K562 (cell line): ENCODE data around the gene LHCGR. TPM values are rescaled to one million over a fixed set of nuclear protein-coding genes. Genes with fewer than 3 reads are reported as not detected.

Source experiments
- ATAC-seq: fragments of 200-7000 bp; cut with Tn5 transposase; 3 replicates; pipeline ENCODE4 v1.9.1; 2020; ENCODE audit warnings: moderate library complexity
- BruUV-seq: library from RNA; stranded (reverse); fragments of 400-500 nt; replicated peaks from 2 replicates; lab custom pipeline; 2021; lab: Mats Ljungman, UMichigan
- CTCF ChIA-PET: fragments of 300-600 bp; formaldehyde crosslinking; extraction: SDS; loops from one replicate; lab custom pipeline; 2021; ENCODE audit warnings: low intra/inter-chr PET ratio; lab: Yijun Ruan, JAX
- POLR2A ChIA-PET: fragments of 300-600, 350-650 bp; sonication (Branson Sonifier 250); formaldehyde crosslinking; extraction: SDS; loops from one replicate; lab custom pipeline; 2021; ENCODE audit warnings: antibody characterized with exemption, inconsistent platforms; lab: Yijun Ruan, JAX
- DNase-seq, 4 experiments: peaks; one replicate each; pipeline versions ENCODE4 v3.0.0 to v3.0.0-alpha.2; 2011 to 2018; ENCODE audit warnings: low spot score in 3 of 4, mixed read lengths in 3 of 4; ENCODE audit errors: extremely low read depth in 1 of 4
- FAIRE-seq: peaks from 2 replicates; lab custom pipeline; 2011; peaks lifted over from hg19 to GRCh38; lab: Jason Lieb, UNC
- H2AFZ ChIP-seq: 2 replicates; pipeline ENCODE4 v1.6.0; 2011; ENCODE audit warnings: low read depth, low read length, control low read depth, inconsistent platforms
- H3K27ac ChIP-seq: fragments of 200-600 bp; 3 replicates; pipeline ENCODE4 v1.8.0; 2011; ENCODE audit warnings: low read depth, mild to moderate bottlenecking, control low read depth, inconsistent platforms, low read length, moderate library complexity, mixed read lengths; ENCODE audit errors: extremely low read depth
- H3K27me3 ChIP-seq, 2 experiments: fragments of 300-600 bp in 1 of 2; 2 replicates in 1 of 2; 3 replicates in 1 of 2; pipeline versions ENCODE4 v1.6.0 to v1.8.0; 2011; ENCODE audit warnings: inconsistent platforms in 2 of 2, low read length in 2 of 2, mild to moderate bottlenecking in 1 of 2, mixed read lengths in 1 of 2, moderate library complexity in 1 of 2; ENCODE audit not compliant: control insufficient read depth in 2 of 2, insufficient read depth in 2 of 2
- H3K36me3 ChIP-seq: fragments of 300-600 bp; 3 replicates; pipeline ENCODE4 v1.8.0; 2011; ENCODE audit warnings: mild to moderate bottlenecking, low read length, inconsistent platforms; ENCODE audit not compliant: control insufficient read depth, insufficient read depth
- H3K4me1 ChIP-seq, 2 experiments: fragments of 200-600 bp in 1 of 2; replicated peaks in 1 of 2; 2 replicates in 1 of 2; 3 replicates in 1 of 2; pipeline versions ENCODE4 v1.5.1 to v1.8.0; 2011; ENCODE audit warnings: inconsistent platforms in 2 of 2, low read length in 2 of 2, mild to moderate bottlenecking in 1 of 2, mixed read lengths in 1 of 2, moderate library complexity in 1 of 2; ENCODE audit not compliant: control insufficient read depth in 2 of 2, insufficient read depth in 2 of 2
- H3K4me2 ChIP-seq: 2 replicates; pipeline ENCODE4 v1.6.1; 2011; ENCODE audit warnings: low read length, control low read depth, inconsistent platforms, mixed read lengths; ENCODE audit not compliant: insufficient read depth
- H3K4me3 ChIP-seq: fragments of 200-600 bp; sonication (generic), shearing (Covaris generic); 2 replicates; pipeline ENCODE4 v1.5.1; 2016; ENCODE audit warnings: control low read depth, inconsistent platforms
- H3K79me2 ChIP-seq: fragments of 200-600 bp; 3 replicates; pipeline ENCODE4 v1.8.0; 2011; ENCODE audit warnings: low read length, inconsistent platforms; ENCODE audit not compliant: control insufficient read depth, insufficient read depth
- H3K9ac ChIP-seq, 2 experiments: 2 replicates each; pipeline versions ENCODE4 v1.6.0 to v1.6.1; 2011; ENCODE audit warnings: low read depth in 2 of 2, low read length in 2 of 2, control low read depth in 1 of 2, inconsistent platforms in 1 of 2, mild to moderate bottlenecking in 1 of 2, mixed read lengths in 1 of 2; ENCODE audit not compliant: insufficient read depth in 1 of 2
- H3K9me1 ChIP-seq: one replicate; pipeline ENCODE4 v1.6.0; 2011; ENCODE audit warnings: inconsistent platforms, mild to moderate bottlenecking, low read length, moderate library complexity; ENCODE audit not compliant: control insufficient read depth, insufficient read depth
- H3K9me3 ChIP-seq: replicated peaks from 2 replicates; pipeline ENCODE4 v1.5.1; 2011; ENCODE audit warnings: low read depth, low read length, inconsistent platforms; ENCODE audit not compliant: control insufficient read depth, insufficient read depth
- H4K20me1 ChIP-seq: replicated peaks from 2 replicates; pipeline ENCODE4 v1.6.1; 2011; ENCODE audit warnings: low read length, inconsistent platforms, mixed read lengths; ENCODE audit not compliant: control insufficient read depth, insufficient read depth
- BRD9 ChIP-seq: fragments of 450-650 bp; IDR thresholded peaks from 2 replicates; pipeline ENCODE4 v1.6.1; 2018; ENCODE audit warnings: low read depth; ENCODE audit not compliant: partially characterized antibody
- FOXK1 ChIP-seq: sonication (generic); formaldehyde crosslinking; IDR thresholded peaks from 2 replicates; pipeline ENCODE4 v1.8.0; 2022; ENCODE audit warnings: missing genetic modification reagents, mild to moderate bottlenecking, borderline replicate concordance
- GTF2A2 ChIP-seq: IDR thresholded peaks from 2 replicates; pipeline ENCODE4 v1.6.1; 2016; ENCODE audit warnings: mild to moderate bottlenecking, missing genetic modification characterization, missing compliant biosample characterization
- HDAC6 ChIP-seq: IDR thresholded peaks from 2 replicates; pipeline ENCODE4 v1.6.1; 2012; ENCODE audit warnings: low read depth, mild to moderate bottlenecking, control low read depth, inconsistent platforms, low read length, moderate library complexity
- JUND ChIP-seq, 2 experiments: IDR thresholded peaks; 2 replicates in 1 of 2; 3 replicates in 1 of 2; pipeline ENCODE4 v1.6.1; 2011; ENCODE audit warnings: borderline replicate concordance in 2 of 2, low read depth in 2 of 2, low read length in 2 of 2, improper control_type of control experiment in 1 of 2, missing biosample characterization in 1 of 2, missing genetic modification characterization in 1 of 2, missing genetic modification reagents in 1 of 2
- MEIS2 ChIP-seq: fragments of 450-650 bp; IDR thresholded peaks from 2 replicates; pipeline ENCODE4 v1.6.1; 2014; ENCODE audit warnings: mild to moderate bottlenecking; ENCODE audit not compliant: partially characterized antibody
- NONO ChIP-seq, 2 experiments: fragments of 200-400 bp in 1 of 2; fragments of 450-650 bp in 1 of 2; formaldehyde crosslinking in 1 of 2; IDR thresholded peaks; 2 replicates each; pipeline ENCODE4 v1.6.1; 2017; ENCODE audit warnings: low read depth in 2 of 2, mild to moderate bottlenecking in 2 of 2, moderate library complexity in 2 of 2, low read length in 1 of 2
- NR1H2 ChIP-seq: sonication (generic); formaldehyde crosslinking; IDR thresholded peaks from 2 replicates; pipeline ENCODE4 v1.4.0; 2020; ENCODE audit warnings: mild to moderate bottlenecking, missing genetic modification reagents
- NR2C1 ChIP-seq, 2 experiments: fragments of 450-650 bp; IDR thresholded peaks; 2 replicates each; pipeline ENCODE4 v1.6.1; 2017; ENCODE audit warnings: mild to moderate bottlenecking in 2 of 2, antibody characterized with exemption in 1 of 2, inconsistent platforms in 1 of 2, missing compliant biosample characterization in 1 of 2, missing genetic modification characterization in 1 of 2
- SIRT6 ChIP-seq: IDR thresholded peaks from one replicate; pipeline ENCODE4 v1.6.1; 2012; ENCODE audit warnings: low read depth, mild to moderate bottlenecking, control low read depth, inconsistent platforms, low read length, moderate library complexity
- SMARCE1 ChIP-seq: fragments of 450-650 bp; IDR thresholded peaks from 2 replicates; pipeline ENCODE4 v1.7.1; 2016; ENCODE audit warnings: mild to moderate bottlenecking
- TCF7L2 ChIP-seq: fragments of 150-350 bp; IDR thresholded peaks from 2 replicates; pipeline ENCODE4 v1.6.1; 2016; ENCODE audit warnings: low read depth, mild to moderate bottlenecking, low read length, moderate library complexity
- ZBTB17 ChIP-seq: fragments of 450-650 bp; formaldehyde crosslinking; IDR thresholded peaks from 2 replicates; pipeline ENCODE4 v1.4.0; 2020; ENCODE audit warnings: mild to moderate bottlenecking
- ZNF121 ChIP-seq: sonication (generic); formaldehyde crosslinking; conservative IDR thresholded peaks from 2 replicates; pipeline ENCODE4 v1.8.0; 2022; ENCODE audit warnings: missing genetic modification reagents
- ZNF324 ChIP-seq: fragments of 250-450 bp; sonication (Bioruptor Pico); IDR thresholded peaks from 2 replicates; pipeline ENCODE4 v1.4.0; 2020; ENCODE audit warnings: mild to moderate bottlenecking
- WGBS: fragments of 100-300 bp; shearing (Covaris generic); methylation state at CpG from one replicate; pipeline ENCODE4 v1.1.6; 2016; ENCODE audit warnings: low coverage, mixed read lengths; ENCODE audit not compliant: insufficient coverage; ENCODE audit errors: missing lambda C conversion rate; 5-methylcytosine and 5-hydroxymethylcytosine counted together
- in situ Hi-C: fragments of 300-500 bp; cut with MboI; formaldehyde crosslinking; loops from 4 replicates; pipeline ENCODE4 v1.15.0; 2018; ENCODE audit warnings: inconsistent platforms, mixed read lengths
- intact Hi-C: fragments of 100-400 bp; cut with micrococcal nuclease; formaldehyde crosslinking; loops from 2 replicates; pipeline ENCODE4 v1.14.2; 2022
- polyA plus RNA-seq, 8 experiments: library from polyadenylated mRNA; depleted of rRNA in 4 of 8; stranded (reverse) in 5 of 8; unstranded in 3 of 8; fragments of >200 nt; fragmentation: Nextera tagmentation in 2 of 8; fragmentation: Illumina TruSeq in 1 of 8; extraction: Ambion mirVana in 2 of 8; extraction: Trizol in 1 of 8; gene quantifications; 2 replicates each; pipeline versions ENCODE4 v1.2.1 to v1.2.3, GENCODE V29; 2011 to 2014; ENCODE audit warnings: inconsistent platforms in 1 of 8, missing spikeins in 1 of 8
- total RNA-seq, 7 experiments: library from RNA; depleted of rRNA in 6 of 7; stranded (reverse); fragments of >200 nt in 6 of 7; fragmentation: Illumina TruSeq in 2 of 7; extraction: Trizol in 2 of 7; gene quantifications; 2 replicates each; pipeline versions ENCODE4 v1.2.1 to v1.2.3, GENCODE V29; 2011 to 2021; ENCODE audit warnings: low replicate concordance in 1 of 7
- TF ChIP-seq, protein P1 (sequence below): sonication (generic); formaldehyde crosslinking; IDR thresholded peaks from 2 replicates; pipeline ENCODE4 v1.4.0; 2020; ENCODE audit warnings: mild to moderate bottlenecking, missing genetic modification reagents
- TF ChIP-seq, protein P2 (sequence below): fragments of 200-800 bp; sonication (Bioruptor generic); IDR thresholded peaks from 2 replicates; pipeline ENCODE4 v1.6.1; 2017; ENCODE audit warnings: missing genetic modification characterization, missing compliant biosample characterization

Gene LHCGR
- total and polyA plus RNA-seq, 9 of the 15 experiments (the other 6 are each of a cell fraction or from before 2014, with no cell fraction given): not detected

DNA sequence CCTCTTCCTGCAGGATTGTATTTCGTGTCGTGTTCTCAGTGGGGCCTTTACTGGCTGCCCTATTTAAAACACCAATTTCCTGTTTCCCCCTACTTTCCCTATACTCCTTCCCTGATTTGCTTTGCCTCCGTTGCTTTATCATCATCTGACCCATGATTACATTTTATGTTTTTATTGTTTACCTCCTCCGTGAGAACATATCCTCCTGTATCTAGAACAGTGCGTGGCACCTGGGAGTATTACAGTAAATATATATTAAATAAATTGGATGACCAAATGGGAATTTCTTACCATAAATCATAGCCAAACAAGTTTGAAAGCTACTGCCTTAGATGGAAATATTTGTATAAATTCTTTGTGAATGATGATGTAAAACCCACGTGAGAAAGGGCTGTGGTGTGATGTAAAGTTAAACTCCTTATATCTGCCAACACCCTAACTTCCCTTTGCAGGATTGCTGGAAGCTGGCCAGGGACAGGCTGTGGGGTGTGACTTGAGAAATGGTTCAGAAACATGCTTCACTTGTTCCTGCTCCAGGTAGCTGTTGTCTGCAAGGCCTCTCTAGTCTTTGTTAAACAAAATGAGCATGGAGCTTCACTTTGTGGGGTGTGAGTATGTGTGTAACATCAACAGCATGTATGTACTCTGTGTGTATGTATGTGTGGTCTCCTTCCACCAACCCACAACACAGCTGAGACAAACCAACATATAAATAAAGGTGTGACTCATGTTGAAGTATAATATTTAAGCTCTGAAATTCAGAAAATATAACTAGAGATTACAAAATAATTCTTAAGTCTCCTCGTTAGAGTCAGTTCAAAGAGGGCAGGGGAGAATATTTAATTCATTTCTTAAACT lies 40.3 kb downstream of the LHCGR start:
- in situ Hi-C loops (no loop called here), intact Hi-C loops (no loop called here)
- no peak overlapping the region for H3K9ac ChIP-seq
- no peaks in the 10 kb centered on the region for H3K27me3 ChIP-seq
- WGBS: 10% methylated on average over 7 of the region's 7 CpGs
- peak in 1 of 4 experiments; percentile 6 for DNase-seq
- H3K4me2 ChIP-seq: no peak overlapping the region
- H3K79me2 ChIP-seq: no peaks in the 10 kb centered on the region
- no peaks in the 10 kb centered on the region for H3K9me1 ChIP-seq
- H3K27ac ChIP-seq: no peak overlapping the region
- H2AFZ ChIP-seq: no peak overlapping the region
- no peak overlapping the region for H3K4me3 ChIP-seq
- ATAC-seq: no peak; the same call in 2 of the 3 replicates
- no peaks in the 10 kb centered on the region for H3K36me3 ChIP-seq
- ChIA-PET POLR2A (interaction anchor here (1.4 kb wide), 1 partner anchor 14 kb away, joined by 4 read pairs; no protein-coding TSS in a partner anchor), CTCF (no interaction called here)
- no TSS peak for BruUV-seq
- FAIRE-seq: no peak
- peaks cover 0 to 24% of the 10 kb centered on the region in 2 experiments; a peak in 2 of 5 replicates for H3K4me1 ChIP-seq
- no peaks in the 10 kb centered on the region for H3K9me3 ChIP-seq
- no peaks in the 10 kb centered on the region for H4K20me1 ChIP-seq
- TF ChIP-seq, protein P1, sequence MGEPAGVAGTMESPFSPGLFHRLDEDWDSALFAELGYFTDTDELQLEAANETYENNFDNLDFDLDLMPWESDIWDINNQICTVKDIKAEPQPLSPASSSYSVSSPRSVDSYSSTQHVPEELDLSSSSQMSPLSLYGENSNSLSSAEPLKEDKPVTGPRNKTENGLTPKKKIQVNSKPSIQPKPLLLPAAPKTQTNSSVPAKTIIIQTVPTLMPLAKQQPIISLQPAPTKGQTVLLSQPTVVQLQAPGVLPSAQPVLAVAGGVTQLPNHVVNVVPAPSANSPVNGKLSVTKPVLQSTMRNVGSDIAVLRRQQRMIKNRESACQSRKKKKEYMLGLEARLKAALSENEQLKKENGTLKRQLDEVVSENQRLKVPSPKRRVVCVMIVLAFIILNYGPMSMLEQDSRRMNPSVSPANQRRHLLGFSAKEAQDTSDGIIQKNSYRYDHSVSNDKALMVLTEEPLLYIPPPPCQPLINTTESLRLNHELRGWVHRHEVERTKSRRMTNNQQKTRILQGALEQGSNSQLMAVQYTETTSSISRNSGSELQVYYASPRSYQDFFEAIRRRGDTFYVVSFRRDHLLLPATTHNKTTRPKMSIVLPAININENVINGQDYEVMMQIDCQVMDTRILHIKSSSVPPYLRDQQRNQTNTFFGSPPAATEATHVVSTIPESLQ (CRISPR knock-in tag): no peak
- TF ChIP-seq ZNF324 (CRISPR knock-in tag) (no peak), GTF2A2 (no peak), SIRT6 (no peak), NR1H2 (CRISPR knock-in tag) (no peak), BRD9 (no peak), FOXK1 (CRISPR knock-in tag) (no peak), ZNF121 (CRISPR knock-in tag) (no peak), TCF7L2 (no peak), ZBTB17 (CRISPR knock-in tag) (no peak), HDAC6 (no peak), MEIS2 (peak; percentile 55), JUND (IDR thresholded peaks at IDR 0.05; ENCODE audit: borderline replicate concordance, low read depth, low read length) (no peak), JUND (tag; IDR thresholded peaks at IDR 0.05; ENCODE audit: borderline replicate concordance, low read depth, low read length) (no peak; the same call in 2 of the 3 replicates), SMARCE1 (no peak), NR2C1 (IDR thresholded peaks at IDR 0.05) (no peak), NR2C1 (tag; IDR thresholded peaks at IDR 0.05) (no peak), NONO (IDR thresholded peaks at IDR 0.05; ENCODE audit: low read depth in 2 of 2, low read length in 1 of 2) (no peak)
- TF ChIP-seq, protein P2, sequence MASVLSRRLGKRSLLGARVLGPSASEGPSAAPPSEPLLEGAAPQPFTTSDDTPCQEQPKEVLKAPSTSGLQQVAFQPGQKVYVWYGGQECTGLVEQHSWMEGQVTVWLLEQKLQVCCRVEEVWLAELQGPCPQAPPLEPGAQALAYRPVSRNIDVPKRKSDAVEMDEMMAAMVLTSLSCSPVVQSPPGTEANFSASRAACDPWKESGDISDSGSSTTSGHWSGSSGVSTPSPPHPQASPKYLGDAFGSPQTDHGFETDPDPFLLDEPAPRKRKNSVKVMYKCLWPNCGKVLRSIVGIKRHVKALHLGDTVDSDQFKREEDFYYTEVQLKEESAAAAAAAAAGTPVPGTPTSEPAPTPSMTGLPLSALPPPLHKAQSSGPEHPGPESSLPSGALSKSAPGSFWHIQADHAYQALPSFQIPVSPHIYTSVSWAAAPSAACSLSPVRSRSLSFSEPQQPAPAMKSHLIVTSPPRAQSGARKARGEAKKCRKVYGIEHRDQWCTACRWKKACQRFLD (CRISPR knock-in tag): 0 out of 2 replicates have a peak, but pooled peaks have one; percentile 47
